Spinal cord (tissue), 10 donors: ENCODE measurements around the gene PCGF2. TPM values are rescaled to one million over a fixed set of nuclear protein-coding genes. Genes with fewer than 3 reads are reported as not detected.
A peak's percentile ranks its signal among the peaks of the same experiment; 100 is the strongest.

Source experiments
- DNase-seq, 6 donors: peaks; one replicate each; pipeline versions ENCODE4 v3.0.0 to v3.0.0-alpha.2; 2013 to 2015; ENCODE audit warnings: low spot score in 6 of 6, low read depth in 4 of 6
- H3K27ac ChIP-seq: one replicate; pipeline ENCODE4 v1.5.1; 2013; ENCODE audit warnings: low read depth, low read length, control low read depth
- H3K27me3 ChIP-seq: one replicate; pipeline ENCODE4 v1.6.1; 2013; ENCODE audit warnings: low read length; ENCODE audit not compliant: control insufficient read depth, insufficient read depth
- H3K36me3 ChIP-seq: one replicate; pipeline ENCODE4 v1.6.1; 2013; ENCODE audit warnings: low read length; ENCODE audit not compliant: control insufficient read depth, insufficient read depth
- H3K4me1 ChIP-seq: one replicate; pipeline ENCODE4 v1.6.1; 2013; ENCODE audit warnings: low read length; ENCODE audit not compliant: control insufficient read depth, insufficient read depth
- H3K4me3 ChIP-seq: one replicate; pipeline ENCODE4 v1.5.1; 2013; ENCODE audit warnings: low read depth, low read length, control low read depth
- H3K9me3 ChIP-seq: one replicate; pipeline ENCODE4 v1.6.1; 2013; ENCODE audit warnings: low read length; ENCODE audit not compliant: control insufficient read depth, insufficient read depth
- WGBS: methylation state at CpG from one replicate; pipeline ENCODE4 v1.1.5; 2013; ENCODE audit warnings: missing lambda C conversion rate; ENCODE audit not compliant: insufficient coverage; 5-methylcytosine and 5-hydroxymethylcytosine counted together
- polyA plus RNA-seq, 2 donors: library from polyadenylated mRNA; unstranded; fragments of 120-200 nt; gene quantifications; one replicate each; pipeline ENCODE4 v1.2.1, GENCODE V29; 2013; ENCODE audit not compliant: insufficient read length in 2 of 2
- total RNA-seq, 2 donors: library from RNA; depleted of rRNA in 1 of 2; stranded (reverse); fragments of 120-200 nt in 1 of 2; fragments of >200 nt in 1 of 2; gene quantifications; one replicate each; pipeline versions ENCODE4 v1.2.3 to v1.2.4, GENCODE V29; 2013 to 2014
- donor health status: healthy.

PCGF2 gene
- total and polyA plus RNA-seq, 4 donors: 9.1 to 110 (median 61.1) TPM

DNA sequence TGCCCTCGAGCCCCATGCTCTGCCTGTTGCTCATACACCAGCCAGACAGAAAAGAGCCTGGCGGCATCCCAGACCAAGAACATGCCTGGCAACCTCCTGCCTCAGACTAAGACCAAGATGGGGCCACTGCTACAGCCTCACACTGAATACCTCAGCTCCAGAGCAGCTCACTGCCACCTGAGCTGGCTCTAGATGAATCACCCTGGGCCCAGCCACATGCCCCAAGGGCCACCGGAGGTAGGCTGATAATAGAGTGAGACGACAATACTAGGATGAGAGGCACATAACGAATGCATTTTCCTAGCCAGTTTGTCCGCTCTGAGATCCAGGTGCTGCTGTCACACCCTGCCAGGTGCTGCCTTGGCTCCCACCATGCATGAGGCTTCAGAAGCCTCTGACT, 38.2 kb upstream of the PCGF2 start:
- whole genome bisulfite sequencing: 91% methylated on average over 6 of the region's 6 CpGs
- H3K27me3 ChIP-seq: no peaks in the 10 kb centered on the region
- H3K27ac ChIP-seq: no peak overlapping the region
- peaks cover 58% of the 10 kb centered on the region for H3K36me3 ChIP-seq
- no peak for DNase-seq
- no peak overlapping the region for H3K4me3 ChIP-seq
- no peaks in the 10 kb centered on the region for H3K9me3 ChIP-seq
- H3K4me1 ChIP-seq: peaks cover 3% of the 10 kb centered on the region

DNA sequence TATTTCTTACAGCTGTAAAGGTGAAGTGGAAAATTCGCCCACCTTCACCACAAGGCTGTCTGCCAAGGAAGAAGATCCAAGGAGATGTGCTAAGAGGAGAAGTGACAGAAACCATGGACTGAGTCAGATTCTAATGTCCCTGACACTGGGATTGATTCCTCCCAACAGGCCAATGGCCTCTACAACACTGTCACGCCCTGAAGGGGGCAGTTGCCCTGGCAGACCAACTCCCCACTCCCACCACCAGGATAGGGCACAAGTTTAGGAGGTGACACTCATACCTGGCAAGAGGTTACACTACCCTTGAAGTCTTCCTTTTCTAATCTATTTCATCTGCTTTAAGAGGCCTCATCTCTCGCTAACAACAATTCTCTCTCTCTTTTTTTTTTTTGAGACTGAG, 35.1 kb upstream of the PCGF2 start:
- H3K27ac ChIP-seq: no peak overlapping the region
- H3K4me3 ChIP-seq: no peak overlapping the region
- no peak for DNase-seq
- WGBS: 96% methylated on average over 2 of the region's 3 CpGs
- H3K4me1 ChIP-seq: no peaks in the 10 kb centered on the region
- H3K36me3 ChIP-seq: peaks cover 90% of the 10 kb centered on the region
- no peaks in the 10 kb centered on the region for H3K9me3 ChIP-seq
- H3K27me3 ChIP-seq: no peaks in the 10 kb centered on the region

DNA sequence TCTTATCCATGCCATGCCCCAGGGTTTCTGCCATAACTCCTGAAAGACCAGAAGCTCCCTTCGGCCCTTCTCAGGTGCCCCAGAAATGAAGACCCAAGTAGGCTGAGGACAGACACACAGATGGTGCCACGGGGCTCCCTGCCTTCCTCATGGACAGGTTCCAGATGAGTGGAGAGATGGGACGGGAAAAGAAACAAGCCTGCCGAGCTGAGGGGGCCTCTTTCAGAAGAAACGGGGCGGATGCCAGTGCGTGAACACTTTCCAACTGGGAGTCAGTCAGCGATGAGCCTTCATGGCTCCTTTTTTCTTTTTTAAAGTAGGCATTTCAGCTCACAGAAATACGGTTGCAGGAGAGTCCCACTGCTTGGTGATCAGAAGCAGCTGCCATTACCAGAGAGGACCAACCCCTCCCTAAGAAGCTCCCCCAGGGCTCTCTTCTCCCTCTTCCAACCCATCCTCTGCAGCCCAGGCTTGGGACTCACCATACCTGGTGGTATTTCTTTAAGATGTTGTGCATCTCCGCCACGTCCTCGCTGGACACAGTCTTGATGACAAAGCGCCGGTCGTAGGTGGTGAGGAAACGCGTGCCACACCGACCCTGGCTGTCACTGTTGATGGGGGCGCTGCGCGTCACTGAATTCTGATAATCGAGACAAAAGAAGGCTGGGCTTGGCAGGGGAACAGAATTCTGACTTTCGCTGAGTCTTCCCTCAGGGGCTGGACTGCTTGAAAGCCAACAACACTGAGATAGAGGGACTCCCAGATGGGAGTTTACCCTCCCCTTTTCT, 32.0 kb upstream of the PCGF2 start:
- no peaks in the 10 kb centered on the region for H3K9me3 ChIP-seq
- H3K4me1 ChIP-seq: no peaks in the 10 kb centered on the region
- DNase-seq: peak in 1 of 6 donors; percentile 16
- H3K4me3 ChIP-seq: no peak overlapping the region
- peaks cover 99% of the 10 kb centered on the region for H3K36me3 ChIP-seq
- no peaks in the 10 kb centered on the region for H3K27me3 ChIP-seq
- H3K27ac ChIP-seq: no peak overlapping the region
- 82% methylated on average over 22 of the region's 23 CpGs for WGBS

DNA sequence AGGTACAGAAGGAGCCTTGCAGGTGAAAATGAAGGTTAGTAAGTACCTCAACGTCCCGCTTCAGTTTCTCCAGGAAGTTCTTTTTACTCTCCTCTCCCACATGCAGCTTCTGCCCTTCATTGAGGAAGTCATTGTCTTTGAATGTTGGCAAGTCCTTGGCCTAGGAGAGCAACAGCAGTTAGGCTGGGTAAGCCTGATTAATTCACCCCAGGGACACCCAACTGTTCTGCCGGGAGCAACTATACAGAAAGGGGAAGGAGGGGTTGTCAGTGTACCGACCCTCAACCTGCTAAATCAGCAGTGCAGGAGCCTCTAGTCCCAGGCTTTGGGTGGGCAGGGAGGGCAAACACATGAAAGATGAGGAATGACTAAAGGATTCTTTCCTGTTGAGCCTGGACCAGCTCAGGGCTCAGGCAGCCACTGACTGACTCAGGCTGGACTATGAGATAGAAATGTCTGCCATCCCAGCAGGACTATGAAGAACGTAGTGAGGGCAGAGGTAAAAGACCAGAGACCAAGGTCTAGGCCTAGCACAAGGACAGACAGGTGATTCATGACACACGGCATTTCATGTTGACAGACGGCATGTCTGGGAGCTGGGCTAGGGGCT, 29.6 kb upstream of the PCGF2 start:
- no peaks in the 10 kb centered on the region for H3K4me1 ChIP-seq
- no peak for DNase-seq
- H3K27me3 ChIP-seq: no peaks in the 10 kb centered on the region
- H3K9me3 ChIP-seq: no peaks in the 10 kb centered on the region
- no peak overlapping the region for H3K4me3 ChIP-seq
- 73% methylated on average over 5 of the region's 7 CpGs for WGBS
- H3K27ac ChIP-seq: no peak overlapping the region
- peaks cover 94% of the 10 kb centered on the region for H3K36me3 ChIP-seq

DNA sequence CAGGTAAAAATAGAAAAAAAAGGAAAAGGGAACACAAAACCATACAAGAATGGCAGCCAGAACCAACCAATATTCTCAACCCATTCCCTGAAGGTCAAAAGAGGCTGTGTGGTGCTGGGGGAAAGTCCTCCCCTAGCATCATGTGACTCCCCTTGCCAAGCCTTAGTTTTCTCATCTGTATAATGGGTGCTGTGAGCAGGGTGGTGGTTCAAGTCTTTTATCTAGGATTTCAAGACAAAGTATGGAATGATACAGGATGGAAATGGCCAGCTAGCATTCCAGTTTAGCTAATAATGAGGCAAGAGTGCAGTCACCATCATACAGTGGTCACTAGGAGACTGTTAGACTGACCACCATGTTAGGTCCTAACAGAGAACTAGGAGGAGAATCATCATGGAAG, 25.1 kb upstream of the PCGF2 start:
- H3K4me1 ChIP-seq: no peaks in the 10 kb centered on the region

DNA sequence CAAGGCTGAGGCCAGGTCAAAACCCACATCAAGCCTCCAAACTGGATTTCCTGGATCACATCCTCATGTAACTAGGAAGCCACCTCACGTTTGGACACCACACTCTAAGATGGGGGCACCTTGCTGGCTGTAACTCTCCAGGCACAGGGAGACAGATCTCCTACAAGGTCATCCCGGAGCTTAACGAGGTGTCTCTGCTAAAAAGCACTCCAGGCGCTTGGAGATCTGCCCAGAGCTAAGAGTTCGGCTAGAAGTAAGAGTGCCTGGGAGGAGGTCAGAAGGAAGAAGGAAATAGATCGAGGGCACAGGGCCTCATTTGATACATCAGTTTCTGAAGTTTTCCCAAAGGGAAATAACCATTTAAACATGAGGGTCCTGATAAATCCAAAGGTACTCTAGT, 20.3 kb upstream of the PCGF2 start:
- WGBS: 68% methylated on average over 5 of the region's 6 CpGs
- no peaks in the 10 kb centered on the region for H3K27me3 ChIP-seq
- DNase-seq: no peak
- no peaks in the 10 kb centered on the region for H3K9me3 ChIP-seq
- H3K4me1 ChIP-seq: no peaks in the 10 kb centered on the region
- peaks cover 76% of the 10 kb centered on the region for H3K36me3 ChIP-seq
- H3K4me3 ChIP-seq: no peak overlapping the region
- H3K27ac ChIP-seq: no peak overlapping the region

More for the DNA sequence above, 25.1 kb upstream of the PCGF2 start:
- no peak overlapping the region for H3K4me3 ChIP-seq
- H3K9me3 ChIP-seq: no peaks in the 10 kb centered on the region
- H3K36me3 ChIP-seq: peaks cover 86% of the 10 kb centered on the region
- DNase-seq: no peak
- H3K27ac ChIP-seq: no peak overlapping the region
- H3K27me3 ChIP-seq: no peaks in the 10 kb centered on the region

DNA sequence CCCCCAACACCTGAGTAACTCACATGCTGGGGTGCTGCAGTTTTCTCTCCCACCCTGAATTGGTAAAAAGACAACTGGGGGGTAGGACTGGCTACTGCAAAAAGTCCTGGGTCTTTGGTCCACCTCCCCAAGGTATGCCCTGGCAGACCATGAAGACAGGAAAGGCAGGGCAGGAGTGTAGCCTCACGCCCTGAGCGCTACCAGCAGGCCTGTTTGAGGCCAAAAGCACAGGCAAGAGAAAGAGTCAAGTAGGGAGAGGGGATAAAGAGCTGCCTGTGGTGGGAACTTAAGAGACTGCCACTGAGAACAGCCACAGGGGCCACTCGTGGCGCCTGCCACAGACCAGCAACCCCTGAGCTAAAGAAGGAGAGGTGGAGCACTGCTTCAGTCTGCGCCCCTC, 18.2 kb upstream of the PCGF2 start:
- no peaks in the 10 kb centered on the region for H3K9me3 ChIP-seq
- WGBS: 84% methylated on average over 5 of the region's 5 CpGs
- no peak for DNase-seq
- no peak overlapping the region for H3K4me3 ChIP-seq
- H3K27ac ChIP-seq: no peak overlapping the region
- peaks cover 82% of the 10 kb centered on the region for H3K36me3 ChIP-seq
- H3K27me3 ChIP-seq: no peaks in the 10 kb centered on the region
- no peaks in the 10 kb centered on the region for H3K4me1 ChIP-seq

DNA sequence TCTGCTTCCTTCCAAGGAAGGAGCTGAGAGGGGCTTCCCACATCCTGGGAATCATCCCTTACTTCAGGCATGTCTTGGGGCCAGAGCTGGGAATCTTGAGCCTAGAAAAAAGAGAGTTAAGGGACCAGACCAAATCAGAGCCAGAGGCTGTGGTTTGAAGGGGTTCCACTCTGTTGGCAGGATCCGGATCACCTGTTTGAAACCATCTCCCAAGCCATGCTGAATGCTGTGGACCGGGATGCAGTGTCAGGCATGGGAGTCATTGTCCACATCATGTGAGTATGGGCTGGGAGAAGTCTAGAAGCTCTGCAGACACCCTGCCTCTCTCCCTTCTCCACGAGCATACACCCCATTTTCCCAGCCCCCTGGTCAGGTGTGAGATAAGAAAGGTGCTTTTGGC, 14.1 kb upstream of the PCGF2 start:
- 92% methylated on average over 1 of the region's 3 CpGs for WGBS
- Histone ChIP-seq H3K27me3 (no peaks in the 10 kb centered on the region), H3K36me3 (peaks cover 69% of the 10 kb centered on the region)

DNA sequence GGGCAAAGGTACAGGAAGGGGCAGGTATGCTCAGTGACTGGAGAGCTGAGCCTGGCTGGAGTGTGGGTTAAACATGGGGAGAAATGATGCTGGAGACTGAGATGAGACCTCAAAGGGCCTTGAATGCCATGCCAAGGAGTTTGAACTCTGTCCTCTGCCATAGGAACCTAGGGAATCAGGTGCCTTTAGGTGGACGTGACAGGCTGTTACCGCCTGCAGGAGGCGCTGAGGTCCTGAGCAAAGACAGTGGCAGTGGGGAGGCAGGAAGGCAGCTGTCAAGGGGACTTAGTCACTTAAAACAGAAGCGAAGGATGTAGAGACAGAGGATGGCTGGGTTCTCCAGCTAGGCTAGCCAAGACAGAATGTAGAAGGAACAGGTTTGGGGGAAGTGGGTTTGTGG, 13.5 kb upstream of the PCGF2 start:
- Histone ChIP-seq H3K4me1 (no peaks in the 10 kb centered on the region), H3K36me3 (peaks cover 70% of the 10 kb centered on the region), H3K27me3 (no peaks in the 10 kb centered on the region), H3K27ac (no peak overlapping the region), H3K9me3 (no peaks in the 10 kb centered on the region), H3K4me3 (no peak overlapping the region)
- no peak for DNase-seq
- WGBS: 56% methylated on average over 4 of the region's 4 CpGs

More for the DNA sequence above, 14.1 kb upstream of the PCGF2 start:
- no peaks in the 10 kb centered on the region for H3K4me1 ChIP-seq
- H3K4me3 ChIP-seq: no peak overlapping the region
- no peak for DNase-seq
- H3K9me3 ChIP-seq: no peaks in the 10 kb centered on the region
- H3K27ac ChIP-seq: no peak overlapping the region

DNA sequence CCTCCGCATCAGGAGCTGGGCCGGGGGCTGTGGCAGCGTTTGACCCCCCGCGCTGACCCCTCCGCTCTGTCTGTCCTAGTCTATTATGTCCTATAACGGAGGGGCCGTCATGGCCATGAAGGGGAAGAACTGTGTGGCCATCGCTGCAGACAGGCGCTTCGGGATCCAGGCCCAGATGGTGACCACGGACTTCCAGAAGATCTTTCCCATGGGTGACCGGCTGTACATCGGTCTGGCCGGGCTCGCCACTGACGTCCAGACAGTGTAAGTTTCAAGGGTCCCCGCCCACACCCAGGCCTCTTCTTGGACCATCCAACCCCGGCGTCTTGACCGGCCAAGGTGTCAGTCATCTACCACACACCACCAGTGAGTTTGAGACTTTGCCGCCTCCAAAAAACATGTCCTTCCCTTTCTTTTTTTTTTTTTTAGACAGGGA, 5.0 kb upstream of the PCGF2 start:
- Histone ChIP-seq H3K27me3 (no peaks in the 10 kb centered on the region), H3K36me3 (peaks cover 24% of the 10 kb centered on the region), H3K4me3 (peak overlapping the region; percentile 97), H3K27ac (peak overlapping the region; percentile 91), H3K9me3 (no peaks in the 10 kb centered on the region), H3K4me1 (peaks cover 46% of the 10 kb centered on the region)
- DNase-seq: no peak
- 7% methylated on average over 22 of the region's 22 CpGs for WGBS
